Ishikawa (cell line): Measurements from ENCODE around the gene FCMR.

Experiments
- CEBPB ChIP-seq: IDR thresholded peaks from 2 replicates; pipeline ENCODE4 v1.6.1; 2012
- CREB1 ChIP-seq: IDR thresholded peaks from 2 replicates; pipeline ENCODE4 v1.6.1; 2012; ENCODE audit warnings: low read depth
- EGR1 ChIP-seq: IDR thresholded peaks from 2 replicates; pipeline ENCODE4 v1.6.1; 2012
- RAD21 ChIP-seq: IDR thresholded peaks from 2 replicates; pipeline ENCODE4 v1.6.1; 2012; ENCODE audit warnings: low read depth
- REST ChIP-seq: IDR thresholded peaks from 2 replicates; pipeline ENCODE4 v1.6.1; 2012; ENCODE audit warnings: low read depth, mild to moderate bottlenecking
- TAF1 ChIP-seq: IDR thresholded peaks from 2 replicates; pipeline ENCODE4 v1.6.1; 2012; ENCODE audit warnings: low read depth, mild to moderate bottlenecking
- YY1 ChIP-seq: IDR thresholded peaks from 2 replicates; pipeline ENCODE4 v1.6.1; 2012; ENCODE audit warnings: low read depth

- TF ChIP-seq CREB1 (no peak), CEBPB (no peak), TAF1 (no peak), YY1 (no peak), EGR1 (no peak), RAD21 (no peak), REST (no peak)
Observed at GRCh38 chr1:206930210-206930798, 8.6 kb upstream of the FCMR start.
